ENCODE data around the gene SHISAL2A.
"Not testable (repeated sequence)": the region's sequence is repeated elsewhere in the genome, so short reads cannot be mapped to it uniquely, and the experiment has no call there.

The SHISAL2A gene

GRCh38 chr1:52662645-52663313, 29.8 kb downstream of the SHISAL2A start:
- DNase-seq, result no peak

DNA sequence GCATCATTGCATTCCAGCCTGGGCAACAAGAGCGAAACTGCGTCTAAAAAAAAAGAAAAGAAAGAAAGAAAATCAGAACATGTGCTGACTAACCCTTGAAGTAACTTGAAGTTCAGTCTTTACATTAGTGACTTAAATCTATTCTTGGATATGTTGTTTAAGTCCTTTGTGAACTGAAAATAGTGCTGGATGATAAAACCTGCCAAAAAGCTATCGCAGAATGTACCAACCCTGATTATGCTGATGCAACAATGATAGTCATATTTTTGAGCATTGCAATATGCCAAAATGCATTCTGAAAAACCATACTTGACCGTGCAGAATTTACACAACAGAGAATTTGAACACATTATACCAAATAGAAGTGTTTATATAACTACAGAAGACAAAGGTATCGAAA, 30.7 kb downstream of the SHISAL2A start:
- DNase-seq, result no peak

GRCh38 chr1:52665006-52665941, 32.3 kb downstream of the SHISAL2A start:
- no peak for DNase-seq

DNA sequence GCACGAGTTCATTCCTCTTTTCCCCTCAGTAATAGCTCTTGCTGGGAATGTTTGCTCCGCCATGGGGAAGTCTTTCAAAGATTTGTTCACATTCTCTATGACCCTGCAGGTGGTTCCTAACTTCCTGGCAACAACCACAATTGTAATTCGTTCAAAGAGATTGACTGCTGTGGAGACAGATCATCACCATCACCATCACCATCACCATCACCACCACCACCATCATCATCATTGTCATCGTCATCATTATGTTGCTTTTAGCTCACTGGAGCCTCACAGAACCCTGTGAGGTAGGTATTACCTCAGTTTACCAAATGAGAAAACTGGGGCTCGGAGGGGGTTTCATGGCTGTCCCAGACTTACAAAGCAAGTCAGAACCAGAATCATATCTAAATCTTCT, 34.3 kb downstream of the SHISAL2A start:
- DNase-seq, result no peak

- no peak for DNase-seq
These were observed 35.0 kb downstream of the SHISAL2A start for GRCh38 chr1:52667984-52668383.

DNA sequence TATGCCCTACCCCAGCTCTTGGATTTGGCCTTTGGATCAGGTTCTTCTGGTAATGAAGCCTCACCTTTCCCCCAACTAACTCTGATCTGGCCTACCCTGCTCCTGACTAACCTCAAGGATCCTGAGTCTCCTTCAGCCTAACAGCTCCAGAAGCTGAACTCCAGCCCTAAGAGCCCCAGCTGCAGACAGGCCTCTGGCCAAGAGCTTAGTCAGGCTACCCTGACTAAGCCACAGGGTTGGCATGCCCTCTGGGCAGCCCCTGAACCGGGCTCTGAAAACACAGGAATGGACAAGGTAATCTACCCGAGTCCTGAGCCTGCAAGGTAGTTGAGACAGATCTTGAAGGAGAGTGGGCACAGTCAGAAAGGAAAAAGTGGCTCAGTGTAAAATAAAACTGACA, 35.7 kb downstream of the SHISAL2A start:
- no peak for DNase-seq

DNA sequence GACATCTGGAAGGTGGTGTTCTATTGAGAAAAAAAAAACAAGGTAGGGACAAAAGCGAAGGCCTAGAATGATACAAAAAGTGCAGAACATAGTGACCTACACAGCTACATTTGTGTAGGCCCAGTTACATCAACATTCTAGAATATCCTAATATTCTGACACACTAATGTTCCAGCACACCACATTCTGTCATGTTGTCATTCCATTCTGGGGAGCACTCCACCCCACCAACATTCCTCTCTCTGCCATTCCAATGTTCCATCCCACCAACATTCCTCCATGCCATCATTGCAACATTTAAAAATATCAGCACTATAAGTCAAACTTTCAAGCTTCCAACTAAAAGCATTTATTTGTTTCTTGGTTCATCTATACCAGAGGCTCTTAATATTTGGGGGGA, 36.7 kb downstream of the SHISAL2A start:
- no peak for DNase-seq

GRCh38 chr1:52670604-52671003, 37.6 kb downstream of the SHISAL2A start:
- no peak for DNase-seq

DNA sequence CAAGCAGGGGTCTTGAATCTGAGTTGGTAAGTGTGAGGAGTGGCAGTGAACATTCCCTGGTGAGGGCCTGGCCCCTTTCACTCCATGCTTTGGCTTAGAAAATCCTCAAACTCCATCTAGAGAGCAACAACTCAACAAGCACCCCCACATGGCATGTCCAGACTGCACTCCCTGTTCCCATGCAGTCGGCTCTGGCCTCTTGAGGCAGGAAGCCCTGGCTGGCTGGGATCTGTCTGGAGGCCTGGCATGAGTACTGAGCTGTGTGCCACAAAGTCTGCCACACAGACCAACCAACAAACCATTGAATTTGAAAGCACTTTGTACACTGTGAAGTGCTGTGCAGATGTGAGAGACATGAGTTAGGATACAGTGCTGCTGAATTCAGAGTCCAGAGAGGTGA, 40.0 kb downstream of the SHISAL2A start:
- no peak for DNase-seq

GRCh38 chr1:52673513-52673912, 40.5 kb downstream of the SHISAL2A start:
- no peak for DNase-seq

- no peak for DNase-seq
These were observed 41.8 kb downstream of the SHISAL2A start for GRCh38 chr1:52674497-52675384.

GRCh38 chr1:52676249-52676903, 43.4 kb downstream of the SHISAL2A start:
- DNase-seq, result no peak

DNA sequence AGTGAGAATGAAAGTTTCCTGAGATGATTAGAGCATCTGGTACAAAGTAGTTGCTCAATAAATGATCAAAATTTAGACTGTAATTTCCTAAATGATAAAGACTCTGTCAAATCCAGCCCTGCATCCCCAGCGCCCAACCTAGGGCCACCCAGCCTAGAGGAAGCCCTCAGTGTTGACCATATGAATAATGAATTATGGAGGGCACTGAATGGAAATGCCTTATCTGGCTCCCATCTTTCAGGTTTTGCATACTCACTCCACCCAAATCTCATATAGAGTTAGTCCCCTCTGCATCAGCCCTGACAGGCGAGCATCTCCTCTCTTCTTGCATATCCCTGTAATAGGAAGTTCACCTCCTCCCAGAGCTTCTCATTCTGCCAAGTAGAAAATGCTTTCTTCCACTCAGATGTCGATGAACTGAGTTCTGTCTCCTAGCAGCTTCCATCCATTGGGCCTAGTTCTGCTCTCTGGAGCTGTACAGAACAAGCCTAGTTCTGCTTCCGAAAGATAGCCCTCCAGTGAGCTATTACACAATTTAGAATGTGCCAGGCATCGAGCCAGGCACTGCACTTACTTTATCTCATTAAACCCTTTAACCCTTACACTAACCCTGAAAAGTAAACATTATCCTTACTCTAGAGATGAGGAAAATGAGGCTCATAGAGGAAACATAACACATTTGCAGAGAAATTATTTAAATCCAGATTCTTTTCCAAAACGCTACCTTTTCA, 44.3 kb downstream of the SHISAL2A start:
- no peak for DNase-seq

- no peak for DNase-seq
These were observed 46.1 kb downstream of the SHISAL2A start for GRCh38 chr1:52679048-52679447.

DNA sequence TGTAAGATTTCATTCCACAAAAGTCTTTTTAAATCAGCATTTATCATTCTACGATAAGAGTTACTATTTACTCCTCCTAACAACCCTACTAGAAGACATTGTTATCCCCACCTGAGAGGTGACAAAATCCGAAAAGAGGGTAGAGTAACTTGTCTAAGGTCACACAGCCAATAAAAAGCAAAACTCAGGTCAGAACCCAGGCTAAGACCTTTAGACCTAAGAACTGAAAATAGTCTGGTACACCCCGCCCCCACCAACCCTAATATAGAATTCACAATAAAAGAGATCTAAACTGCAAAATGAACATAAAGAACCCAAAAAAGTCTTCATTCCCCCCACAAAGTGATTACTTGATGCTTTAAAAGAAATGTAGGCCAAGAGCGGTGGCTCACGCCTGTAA, 46.5 kb downstream of the SHISAL2A start:
- DNase-seq, result no peak

- DNase-seq, result no peak
These were observed 47.4 kb downstream of the SHISAL2A start for GRCh38 chr1:52680353-52680752.

DNA sequence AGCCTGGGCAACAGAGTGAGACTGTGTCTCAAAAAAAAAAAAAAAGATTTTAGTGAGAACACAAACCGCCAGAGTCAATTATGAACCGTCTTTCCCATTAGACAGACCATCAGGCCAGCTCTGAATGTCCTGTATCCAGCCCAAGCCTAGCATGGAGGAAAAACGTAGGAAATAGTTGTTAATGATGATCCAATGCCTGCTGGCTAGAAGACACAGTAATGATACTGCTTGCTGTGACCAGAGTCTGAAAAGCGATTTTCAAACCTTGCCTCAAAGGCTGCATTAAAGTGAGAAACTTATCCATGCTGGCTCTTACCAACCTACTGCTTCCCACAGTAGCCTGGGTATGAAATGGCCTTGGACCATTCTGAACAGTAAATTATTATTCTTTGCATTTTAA, 48.2 kb downstream of the SHISAL2A start:
- no peak for DNase-seq

GRCh38 chr1:52683367-52683940, 50.5 kb downstream of the SHISAL2A start:
- DNase-seq, result no peak

- no peak for DNase-seq
These were observed 51.6 kb downstream of the SHISAL2A start for GRCh38 chr1:52684545-52684944.

DNA sequence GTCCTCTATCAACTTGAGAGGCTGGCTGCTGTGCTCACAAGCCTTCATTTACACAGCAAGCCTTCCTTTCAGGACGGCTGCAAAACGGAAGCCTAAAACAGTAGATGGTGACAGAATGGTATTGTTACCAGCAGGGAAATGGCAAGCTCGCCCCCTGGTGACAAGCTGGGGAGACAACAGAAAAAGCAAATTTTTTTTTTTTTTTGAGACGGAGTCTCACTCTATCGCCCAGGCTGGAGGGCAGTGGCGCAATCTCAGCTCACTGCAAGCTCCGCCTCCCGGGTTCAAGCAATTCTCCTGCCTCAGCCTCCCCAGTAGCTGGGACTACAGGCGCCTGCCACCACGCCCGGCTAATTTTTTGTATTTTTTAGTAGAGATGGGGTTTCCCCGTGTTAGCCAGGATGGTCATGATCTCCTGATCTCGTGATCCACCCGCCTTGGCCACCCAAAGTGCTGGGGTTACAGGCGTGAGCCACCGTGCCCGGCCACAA, 53.3 kb downstream of the SHISAL2A start:
- not testable (repeated sequence) for DNase-seq

DNA sequence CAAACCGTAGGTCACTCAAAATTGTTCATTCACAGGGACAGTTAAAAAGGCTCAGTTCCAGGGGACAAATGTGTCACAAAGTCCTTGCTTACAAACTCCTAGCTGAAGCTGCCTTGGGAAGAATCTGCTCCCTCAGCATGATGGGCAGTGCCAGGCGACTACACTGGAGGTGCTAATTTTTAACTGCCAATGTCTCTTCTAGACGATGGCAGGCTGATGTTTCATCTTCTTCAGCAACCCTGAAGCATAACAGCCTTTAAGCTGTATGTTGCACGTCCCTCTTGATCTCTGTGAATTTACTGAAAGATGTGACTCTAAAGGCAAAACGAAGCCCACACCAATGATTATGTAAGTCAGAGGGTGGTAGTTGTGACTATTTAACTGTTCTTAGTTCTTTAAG, 53.9 kb downstream of the SHISAL2A start:
- no peak for DNase-seq
